DMS153 (cell line): ENCODE data around the gene UGP2.
"Not testable (repeated sequence)": the region's sequence is repeated elsewhere in the genome, so short reads cannot be mapped to it uniquely, and the experiment has no call there.

Experiments
- DNase-seq: peaks from one replicate; lab custom pipeline; 2025; lab: John Stamatoyannopoulos, UW

UGP2 gene

GRCh38 chr2:63893163-63893562 is 51.5 kb downstream of the UGP2 start:
- DNase-seq: no peak

GRCh38 chr2:63894167-63894566 is 52.5 kb downstream of the UGP2 start:
- DNase-seq: no peak

GRCh38 chr2:63898839-63899238 is 57.1 kb downstream of the UGP2 start:
- no peak for DNase-seq

- DNase-seq: no peak
Measured at GRCh38 chr2:63899639-63900038, 57.9 kb downstream of the UGP2 start.

GRCh38 chr2:63902149-63902548 is 60.5 kb downstream of the UGP2 start:
- DNase-seq: no peak

GRCh38 chr2:63903003-63903402 is 61.3 kb downstream of the UGP2 start:
- DNase-seq: no peak

- no peak for DNase-seq
Measured at GRCh38 chr2:63914311-63914710, 72.6 kb downstream of the UGP2 start.

GRCh38 chr2:63926815-63927214 is 85.1 kb downstream of the UGP2 start:
- peak; percentile 60 for DNase-seq

- not testable (repeated sequence) for DNase-seq
Measured at GRCh38 chr2:63932104-63932503, 90.4 kb downstream of the UGP2 start.
